ENCODE measurements around the gene DLEU7. TPM values are rescaled to one million over a fixed set of nuclear protein-coding genes. Genes with fewer than 3 reads are reported as not detected.

Gene DLEU7
- total RNA-seq, 1 donor from 2014 or later, result 3.3 TPM

GRCh38 chr13:50796463-50796862, 47.0 kb downstream of the DLEU7 start:
- Histone ChIP-seq H3K27ac (no peak overlapping the region), H3K9me3 (no peaks in the 10 kb centered on the region), H3K27me3 (ENCODE audit: low read depth) (no peaks in the 10 kb centered on the region), H3K4me3 (no peak overlapping the region), H3K36me3 (no peaks in the 10 kb centered on the region), H3K4me1 (peaks cover 16% of the 10 kb centered on the region)
- intact Hi-C loops (cut with DNase I), result no loop called here
- no peak for ATAC-seq
- no peak for TF ChIP-seq CTCF (IDR thresholded peaks at IDR 0.05)
- DNase-seq, result no peak

GRCh38 chr13:50794226-50794625, 49.3 kb downstream of the DLEU7 start:
- TF ChIP-seq CTCF (IDR thresholded peaks at IDR 0.05), result no peak
- Histone ChIP-seq H3K27ac (no peak overlapping the region), H3K36me3 (no peaks in the 10 kb centered on the region), H3K4me3 (no peak overlapping the region), H3K27me3 (ENCODE audit: low read depth) (no peaks in the 10 kb centered on the region), H3K4me1 (no peaks in the 10 kb centered on the region), H3K9me3 (no peaks in the 10 kb centered on the region)
- intact Hi-C loops (cut with DNase I), result no loop called here
- DNase-seq, result no peak
- no peak for ATAC-seq

GRCh38 chr13:50793026-50793425, 50.5 kb downstream of the DLEU7 start:
- no peak for TF ChIP-seq CTCF (IDR thresholded peaks at IDR 0.05)
- Histone ChIP-seq H3K36me3 (no peaks in the 10 kb centered on the region), H3K4me3 (no peak overlapping the region), H3K9me3 (no peaks in the 10 kb centered on the region), H3K27me3 (ENCODE audit: low read depth) (no peaks in the 10 kb centered on the region), H3K27ac (no peak overlapping the region), H3K4me1 (no peaks in the 10 kb centered on the region)
- intact Hi-C loops (cut with DNase I), result no loop called here
- DNase-seq (no peak), ATAC-seq (no peak)

- Histone ChIP-seq H3K27me3 (ENCODE audit: low read depth) (no peaks in the 10 kb centered on the region), H3K36me3 (no peaks in the 10 kb centered on the region), H3K9me3 (no peaks in the 10 kb centered on the region), H3K27ac (no peak overlapping the region), H3K4me1 (no peaks in the 10 kb centered on the region), H3K4me3 (no peak overlapping the region)
- DNase-seq, result no peak
- TF ChIP-seq CTCF (IDR thresholded peaks at IDR 0.05), result no peak
- no peak for ATAC-seq
- intact Hi-C loops (cut with DNase I), result no loop called here
Measured at GRCh38 chr13:50788551-50789210, 54.8 kb downstream of the DLEU7 start.

- no peak for TF ChIP-seq CTCF (IDR thresholded peaks at IDR 0.05)
- no peak for DNase-seq
- H3K27me3 ChIP-seq (ENCODE audit: low read depth), result no peaks in the 10 kb centered on the region
- no peaks in the 10 kb centered on the region for H3K4me1 ChIP-seq
- H3K4me3 ChIP-seq, result no peak overlapping the region
- intact Hi-C loops (cut with DNase I), result no loop called here
- ATAC-seq, result no peak
- H3K9me3 ChIP-seq, result no peaks in the 10 kb centered on the region
- H3K36me3 ChIP-seq, result no peaks in the 10 kb centered on the region
- H3K27ac ChIP-seq, result no peak overlapping the region
Measured at GRCh38 chr13:50787316-50788195, 55.9 kb downstream of the DLEU7 start.

All from lower lobe of right lung (tissue), 2 donors.